CD4-positive, alpha-beta T cell treated with Interleukin-2 at 100 ng/mL for 4 hours (primary cell): ENCODE results near the gene FTO.

ENCODE experiments used
- DNase-seq: peaks from one replicate; pipeline ENCODE4 v3.0.0-alpha.2; 2020; ENCODE audit warnings: low spot score

The FTO gene

DNA sequence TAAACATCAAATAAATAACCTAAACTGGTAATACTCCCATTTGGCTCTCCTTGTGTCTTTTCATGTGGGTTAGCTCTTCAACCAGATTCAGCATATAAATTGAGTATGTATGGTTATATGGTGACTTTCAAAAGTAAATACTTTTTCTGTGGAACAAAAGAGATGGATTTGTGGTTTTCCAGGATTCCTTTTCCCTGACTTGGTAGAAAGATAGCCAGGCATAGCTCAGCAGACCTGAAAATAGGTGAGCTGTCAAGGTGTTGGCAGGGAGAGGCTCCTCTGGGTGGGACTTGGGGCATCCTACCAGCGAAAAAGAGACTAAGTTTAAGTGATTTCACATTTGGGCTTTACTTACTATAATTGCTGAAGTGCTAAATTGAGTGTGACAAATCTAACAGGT is 80.3 kb downstream of the FTO start:
- DNase-seq, result no peak

DNA sequence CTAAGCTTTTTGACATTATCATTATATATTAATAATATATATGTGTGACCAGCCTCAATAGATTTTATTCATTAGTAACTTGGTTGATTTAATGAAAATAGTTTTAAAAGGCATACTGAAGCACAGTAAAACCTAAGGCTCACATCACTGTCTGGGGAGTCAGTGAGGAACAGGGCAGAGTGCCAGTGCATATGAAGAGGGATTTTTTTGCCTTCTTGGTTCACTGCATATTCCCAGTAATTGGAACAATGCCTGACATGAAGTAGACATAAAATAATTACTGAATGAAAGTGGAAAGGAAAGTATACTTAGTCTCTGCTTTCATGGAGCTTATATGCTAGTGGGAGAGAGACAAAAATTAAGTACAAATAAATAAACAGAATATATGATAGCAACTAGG is 81.1 kb downstream of the FTO start:
- DNase-seq, result no peak

DNA sequence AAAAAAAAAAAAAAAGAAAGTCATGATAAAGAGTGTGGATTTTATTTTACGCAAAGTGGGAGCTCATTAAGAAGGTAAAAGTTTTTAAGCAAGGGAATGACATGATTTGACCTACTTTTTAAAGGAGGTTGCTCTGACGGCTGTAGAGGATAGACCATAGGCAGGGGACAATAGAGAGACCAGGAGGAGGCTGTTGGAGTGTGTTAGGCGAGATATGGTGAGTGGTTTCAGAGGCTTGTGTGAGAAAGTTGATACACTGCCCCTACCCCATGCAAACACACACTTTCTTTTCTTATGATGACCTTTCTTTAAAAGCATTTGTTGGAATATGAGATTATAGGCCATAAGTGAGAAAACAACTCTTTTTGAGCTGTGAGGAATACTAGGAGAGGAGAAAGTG is 82.0 kb downstream of the FTO start:
- no peak for DNase-seq

DNA sequence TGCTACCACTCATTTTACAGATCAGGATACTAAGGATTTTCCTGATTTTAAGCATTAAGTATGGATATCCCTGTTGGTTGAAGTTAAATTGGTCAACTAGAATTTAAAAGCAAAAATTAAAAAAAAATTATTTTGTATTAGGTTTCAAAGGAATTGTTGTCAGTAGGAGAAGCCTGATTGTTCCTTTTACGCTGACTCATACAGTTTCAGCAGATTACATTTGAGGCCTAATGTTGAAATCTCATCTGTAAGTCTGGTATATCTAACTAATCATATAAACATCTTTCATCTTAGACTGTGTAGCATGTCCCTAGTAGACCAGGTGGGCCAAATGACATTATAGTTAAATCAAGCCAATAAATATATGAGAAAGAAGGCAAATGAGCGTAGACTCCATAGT is 83.5 kb downstream of the FTO start:
- DNase-seq, result no peak

DNA sequence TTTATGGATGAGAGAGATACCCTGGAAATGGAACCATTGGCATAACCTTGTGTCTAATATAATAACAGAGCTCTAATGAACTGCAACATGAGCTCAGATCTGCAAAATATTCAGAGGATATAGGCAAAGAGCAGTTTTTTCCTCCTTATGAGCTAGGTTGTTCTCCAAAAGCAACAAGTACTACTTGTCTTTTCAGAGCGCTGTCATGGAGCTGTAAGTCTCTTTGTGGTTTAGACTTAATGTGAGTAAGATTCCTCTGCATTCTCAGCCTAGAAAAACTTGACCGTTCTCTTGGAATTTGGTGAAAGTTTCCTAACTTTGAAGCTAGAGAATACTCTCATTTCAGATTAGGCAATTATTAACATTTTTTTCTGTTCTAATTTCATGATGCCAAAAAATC is 85.2 kb downstream of the FTO start:
- no peak for DNase-seq

GRCh38 chr16:53792161-53792951 is 88.4 kb downstream of the FTO start:
- DNase-seq, result no peak

DNA sequence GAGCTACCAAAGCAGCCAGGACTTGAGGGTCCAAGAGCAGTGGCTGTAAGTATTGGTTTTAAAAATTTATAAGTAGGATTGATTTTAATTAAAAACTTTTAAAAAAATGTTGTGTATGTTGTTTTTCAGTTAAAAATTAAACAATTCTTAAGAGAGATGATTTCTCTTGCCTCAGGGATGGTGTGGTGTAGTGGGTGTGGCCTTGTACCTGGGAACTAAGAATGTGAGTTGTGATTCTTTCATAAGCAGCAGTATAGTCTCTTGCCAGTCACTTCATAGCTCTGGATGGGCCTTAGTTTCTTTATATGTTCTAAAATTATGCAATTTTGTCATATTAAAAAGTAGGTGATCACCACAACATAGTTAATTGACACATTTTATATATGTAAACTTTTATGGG is 99.5 kb downstream of the FTO start:
- no peak for DNase-seq

- DNase-seq, result no peak
These were observed 100.0 kb downstream of the FTO start for GRCh38 chr16:53803998-53804397.

GRCh38 chr16:53804467-53804866 is 100.5 kb downstream of the FTO start:
- no peak for DNase-seq

DNA sequence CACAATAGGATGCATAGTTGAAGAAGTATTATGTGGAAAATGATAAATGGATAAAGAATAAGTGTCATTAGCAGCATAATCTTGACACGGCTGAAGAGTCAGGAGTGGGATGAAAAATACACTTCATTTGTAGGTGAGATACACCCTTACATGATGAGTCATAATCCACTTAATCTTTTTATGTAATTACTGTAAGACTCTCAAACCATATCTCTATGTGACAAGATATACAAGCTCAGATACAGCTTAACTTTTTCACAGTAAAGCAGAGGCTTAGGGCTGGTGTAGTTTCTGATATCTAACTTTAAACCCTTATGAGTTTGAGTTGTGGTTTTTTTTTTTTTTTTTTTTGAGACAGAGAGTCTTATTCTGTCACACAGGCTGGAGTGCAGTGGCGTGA is 101.2 kb downstream of the FTO start:
- no peak for DNase-seq

DNA sequence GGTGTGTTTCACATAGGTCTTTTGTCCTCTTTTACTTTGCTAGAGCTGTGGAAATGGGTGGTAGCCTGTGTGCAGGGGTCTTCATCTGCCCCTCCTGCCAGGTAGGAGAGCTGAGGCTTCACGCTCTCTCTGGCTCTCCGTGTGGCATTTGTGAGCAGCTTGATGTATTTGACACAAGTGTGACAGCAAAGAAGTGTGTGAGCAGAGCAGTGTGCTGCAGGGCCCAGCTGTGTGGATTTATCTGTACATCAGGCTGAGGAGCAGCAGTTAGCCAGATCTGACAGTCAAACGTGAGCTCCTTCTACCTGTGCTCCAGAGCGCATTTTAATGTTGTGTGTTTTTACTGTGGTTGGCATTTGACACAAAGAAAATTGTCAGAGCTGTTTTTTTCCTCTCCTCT is 101.8 kb downstream of the FTO start:
- DNase-seq, result no peak

DNA sequence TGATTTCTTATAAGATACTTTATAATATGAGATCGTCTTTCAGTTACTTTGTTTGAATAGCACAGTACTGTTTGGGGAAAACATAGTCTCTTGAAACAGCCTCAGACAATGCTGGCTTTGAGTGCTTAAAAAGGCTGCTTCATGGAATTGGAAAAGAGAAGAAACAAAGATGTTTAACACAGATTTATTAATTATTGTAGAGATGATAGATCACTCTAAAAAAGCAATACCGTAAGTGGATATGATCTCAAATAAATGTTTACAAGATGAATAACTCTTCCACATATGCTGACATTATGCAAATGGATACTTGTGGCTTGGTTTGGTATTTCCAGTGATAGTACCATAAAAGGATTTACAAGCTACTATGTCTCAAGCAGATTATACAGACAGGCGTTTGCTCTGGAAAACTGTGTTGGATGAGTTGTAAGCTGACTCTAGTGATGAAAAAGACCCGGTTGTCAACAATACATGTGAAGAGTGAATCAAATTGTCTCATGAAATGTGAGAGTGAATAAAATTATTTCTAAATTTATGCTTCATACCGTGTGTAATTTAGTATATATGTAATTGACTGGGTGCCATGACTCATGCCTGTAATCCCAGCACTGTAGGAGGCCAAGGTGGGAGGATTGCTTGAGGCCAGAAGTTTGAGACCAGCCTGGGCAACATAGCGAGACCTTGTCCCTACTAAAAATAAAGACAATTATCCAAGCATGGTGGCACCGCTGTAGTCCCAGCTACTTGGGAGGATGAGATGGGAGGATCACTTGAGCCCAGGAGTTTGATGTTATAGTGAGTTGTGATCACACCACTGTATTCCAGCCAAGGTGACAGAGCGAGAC is 105.4 kb downstream of the FTO start:
- no peak for DNase-seq

- DNase-seq, result no peak
These were observed 109.0 kb downstream of the FTO start for GRCh38 chr16:53812914-53813313.

GRCh38 chr16:53814801-53815200 is 110.8 kb downstream of the FTO start:
- no peak for DNase-seq

DNA sequence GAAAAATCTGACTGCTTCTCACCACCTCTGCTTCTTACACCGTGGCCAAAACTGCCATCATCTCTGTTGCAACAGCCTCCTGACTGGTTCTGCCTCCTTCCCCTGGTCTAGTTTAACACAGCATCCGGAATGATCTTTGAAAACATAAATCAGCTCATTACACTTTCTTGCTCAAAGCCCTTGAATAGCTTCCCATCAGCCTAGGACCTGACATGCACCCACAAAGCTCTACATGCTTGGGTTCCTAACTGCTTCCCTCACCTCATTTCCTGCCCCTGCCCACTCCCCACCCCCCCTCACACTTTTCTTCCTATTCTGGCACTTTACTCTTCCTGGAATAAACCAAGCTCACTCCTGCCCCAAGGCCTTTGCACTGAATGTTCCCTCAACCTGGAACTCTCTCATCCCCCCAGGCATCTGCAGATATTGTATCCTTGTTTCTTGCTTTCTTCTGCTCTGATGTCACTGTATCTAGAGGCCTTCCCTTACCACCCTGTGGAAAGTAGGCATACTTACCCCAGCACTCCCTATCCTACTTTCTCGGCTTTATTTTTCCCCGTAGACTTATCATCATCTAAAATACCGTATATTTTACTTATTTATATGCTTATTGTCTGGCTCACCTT is 112.4 kb downstream of the FTO start:
- DNase-seq, result no peak

GRCh38 chr16:53817117-53817755 is 113.3 kb downstream of the FTO start:
- no peak for DNase-seq

- no peak for DNase-seq
These were observed 114.0 kb downstream of the FTO start for GRCh38 chr16:53817812-53818550.

DNA sequence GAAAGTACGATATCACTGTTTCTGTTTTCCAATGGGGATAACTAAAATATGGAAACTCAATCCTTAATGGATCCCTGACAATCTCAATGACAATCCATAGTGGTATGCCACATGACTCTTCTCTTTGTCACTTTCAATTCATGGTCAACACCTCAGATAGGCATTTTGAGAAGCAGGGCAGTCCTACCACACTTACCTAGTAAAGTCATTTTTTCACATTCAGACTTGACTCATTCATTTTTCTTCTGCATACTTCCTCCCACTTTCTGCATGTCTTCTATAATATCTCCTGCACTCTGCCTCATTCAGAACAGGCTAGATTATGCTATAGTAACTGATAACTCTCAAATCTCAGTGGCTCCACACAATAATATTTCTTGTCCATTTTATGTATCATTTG is 117.5 kb downstream of the FTO start:
- DNase-seq, result no peak

DNA sequence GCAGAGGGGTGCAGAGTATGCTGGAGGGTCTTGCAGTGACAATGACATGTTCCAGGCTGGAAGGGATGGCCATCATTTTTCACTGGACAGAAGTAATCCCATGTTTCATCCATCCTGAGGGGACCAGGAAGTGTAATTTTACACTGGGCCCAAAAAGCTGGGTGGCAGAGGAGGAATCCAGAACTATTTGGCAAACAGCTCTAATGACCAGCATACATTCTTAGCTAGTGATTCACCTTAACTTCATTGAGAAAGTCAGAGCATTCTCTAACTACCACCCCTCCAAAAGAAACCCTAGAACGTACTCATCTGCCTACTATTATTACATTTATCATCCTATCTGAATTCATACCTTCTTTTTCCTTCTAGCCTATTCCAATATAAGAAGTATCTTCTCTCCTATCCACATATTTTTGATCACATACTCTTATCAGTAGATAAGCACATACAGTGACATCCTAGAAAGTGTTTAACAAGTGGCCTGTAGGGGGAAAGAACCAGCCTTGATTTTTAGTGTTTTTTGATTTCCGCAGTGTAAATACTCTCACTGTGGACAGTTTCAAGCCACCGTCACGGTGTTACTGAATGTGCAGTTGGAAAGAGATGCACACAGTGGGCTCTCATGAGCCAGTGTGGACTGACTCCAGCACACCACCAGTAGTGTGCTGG is 118.1 kb downstream of the FTO start:
- no peak for DNase-seq

DNA sequence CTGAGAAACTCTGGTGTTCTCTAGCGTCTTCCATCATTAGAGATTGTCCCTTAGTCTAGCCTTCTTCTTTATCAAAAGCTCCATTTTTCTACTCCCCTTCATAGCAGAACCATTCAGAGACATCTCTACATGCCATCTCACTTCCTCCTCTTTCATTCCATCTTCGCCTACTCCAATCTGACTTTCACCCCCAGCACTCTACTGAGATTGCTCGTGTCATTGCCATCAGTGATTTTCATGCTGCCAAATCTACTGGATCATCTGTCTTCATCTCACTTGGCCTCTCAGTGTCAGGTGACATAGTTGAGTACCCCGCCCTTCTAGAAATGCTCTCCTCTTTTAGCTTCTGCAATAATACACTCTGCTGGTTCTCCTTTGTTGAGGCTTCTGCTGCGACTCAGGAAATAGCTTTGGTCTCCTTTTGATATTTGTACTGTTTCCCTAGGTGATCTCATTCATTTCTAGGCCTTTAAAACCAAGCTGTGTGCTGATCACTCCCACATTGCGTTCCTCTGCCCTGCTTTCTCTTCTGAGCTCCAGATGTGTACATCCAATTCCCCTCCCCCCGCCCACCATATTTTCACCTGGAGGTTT is 119.1 kb downstream of the FTO start:
- DNase-seq, result peak; percentile 4

DNA sequence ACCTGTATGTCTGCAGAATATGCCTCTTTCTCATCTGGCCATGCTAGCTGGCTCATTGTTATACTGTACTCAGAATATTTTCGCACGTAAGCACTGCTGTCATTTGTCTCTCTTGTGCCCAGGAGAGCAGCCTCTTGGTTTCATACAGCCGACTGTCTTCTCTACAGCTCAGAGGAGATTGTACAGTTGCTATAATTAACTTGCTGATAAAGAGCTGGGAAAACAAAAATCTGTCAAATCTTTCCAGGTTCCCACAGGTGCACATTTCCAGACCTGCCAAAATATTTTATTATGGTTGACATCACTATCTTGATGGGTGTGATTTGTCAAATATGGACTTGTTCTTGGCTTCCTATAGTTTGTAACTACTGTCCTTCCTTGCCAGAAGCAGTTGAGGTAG is 122.7 kb downstream of the FTO start:
- no peak for DNase-seq
